Tibial nerve (tissue), 3 donors: ENCODE measurements around the gene CLASRP.

Experiments
- CTCF ChIP-seq, 5 experiments: fragments of 200-600 bp in 3 of 5; fragments of 450-650 bp in 2 of 5; sonication (generic) in 3 of 5; IDR thresholded peaks; one replicate each; pipeline ENCODE4 v1.5.1; 2016 to 2019; ENCODE audit warnings: antibody characterized with exemption in 5 of 5, mild to moderate bottlenecking in 3 of 5, moderate library complexity in 2 of 5
- POLR2A ChIP-seq, 2 donors: fragments of 450-650 bp; IDR thresholded peaks; one replicate each; pipeline ENCODE4 v1.6.1; 2017; ENCODE audit warnings: antibody characterized with exemption in 2 of 2, mild to moderate bottlenecking in 2 of 2, moderate library complexity in 2 of 2

GRCh38 chr19:45097776-45098520, 59.1 kb downstream of the CLASRP start:
- no peak for TF ChIP-seq CTCF (IDR thresholded peaks at IDR 0.05)
- no peak for TF ChIP-seq POLR2A (IDR thresholded peaks at IDR 0.05)
